ENCODE data around the gene MED27. TPM values are rescaled to one million over a fixed set of nuclear protein-coding genes. Genes with fewer than 3 reads are reported as not detected.
A peak's percentile ranks its signal among the peaks of the same experiment; 100 is the strongest.

MED27 gene
- total and polyA plus RNA-seq, 2 of the 4 experiments (the other 2 are of a cell fraction): 50.2 to 63.4 TPM

GRCh38 chr9:131874916-131875670, 204.6 kb downstream of the MED27 start:
- Histone ChIP-seq H3K27me3 (ENCODE audit: control insufficient read depth, insufficient read depth, low read length) (no peaks in the 10 kb centered on the region), H2BK15ac (ENCODE audit: low read depth, low read length) (no peak overlapping the region; the same call in 2 of the 3 replicates), H3K9ac (ENCODE audit: low read depth, low read length) (no peak overlapping the region), H4K5ac (ENCODE audit: low read depth, low read length) (no peak overlapping the region), H4K91ac (ENCODE audit: insufficient read depth, low read depth, low read length) (no peak overlapping the region), H3K4me1 (ENCODE audit: control insufficient read depth, insufficient read depth, low read length) (peaks cover 5% of the 10 kb centered on the region), H4K8ac (ENCODE audit: low read depth in 2 of 2, low read length in 2 of 2) (no peak overlapping the region), H3K27ac (ENCODE audit: insufficient read depth, low read length) (no peak overlapping the region), H4K20me1 (ENCODE audit: insufficient read depth, low read length) (peaks cover 10% of the 10 kb centered on the region; the same call in 1 of the 2 replicates), H3K36me3 (ENCODE audit: control insufficient read depth, insufficient read depth, low read length) (no peaks in the 10 kb centered on the region), H3K9me3 (ENCODE audit: control insufficient read depth, insufficient read depth, low read length) (no peaks in the 10 kb centered on the region), H3K79me1 (ENCODE audit: low read depth in 1 of 2, low read length in 2 of 2) (peaks cover 0 to 8% of the 10 kb centered on the region in 2 experiments; a peak in 1 of 4 replicates), H3K4me3 (ENCODE audit: insufficient read depth, low read depth, low read length) (no peak overlapping the region), H2BK20ac (ENCODE audit: low read depth, low read length) (0 out of 2 replicates have a peak overlapping the region, but pooled peaks have one; percentile 10), H3K18ac (ENCODE audit: low read depth, low read length) (no peak overlapping the region), H2BK5ac (ENCODE audit: low read depth, low read length, poor library complexity, severe bottlenecking) (no peak overlapping the region), H2BK120ac (ENCODE audit: low read depth, low read length) (no peak overlapping the region), H2AK9ac (replicated peaks; ENCODE audit: low read depth, low read length, poor library complexity) (no peak overlapping the region), H2AFZ (replicated peaks; ENCODE audit: low read length, poor library complexity) (no peak overlapping the region), H3K56ac (ENCODE audit: extremely low read depth, insufficient read depth, low read length) (no peak overlapping the region), H3K4me2 (ENCODE audit: low read depth, low read length) (no peak overlapping the region), H3K23ac (ENCODE audit: low read depth, low read length) (no peak overlapping the region), H3K14ac (replicated peaks; ENCODE audit: low read depth, low read length) (no peak overlapping the region), H2AK5ac (ENCODE audit: low read depth, low read length) (peak overlapping the region; percentile 49; the same call in 1 of the 2 replicates), H3K9me1 (ENCODE audit: insufficient read depth, low read length) (peaks cover 20% of the 10 kb centered on the region), H3K4ac (ENCODE audit: low read depth, low read length) (no peak overlapping the region)
- TF ChIP-seq, protein P1, sequence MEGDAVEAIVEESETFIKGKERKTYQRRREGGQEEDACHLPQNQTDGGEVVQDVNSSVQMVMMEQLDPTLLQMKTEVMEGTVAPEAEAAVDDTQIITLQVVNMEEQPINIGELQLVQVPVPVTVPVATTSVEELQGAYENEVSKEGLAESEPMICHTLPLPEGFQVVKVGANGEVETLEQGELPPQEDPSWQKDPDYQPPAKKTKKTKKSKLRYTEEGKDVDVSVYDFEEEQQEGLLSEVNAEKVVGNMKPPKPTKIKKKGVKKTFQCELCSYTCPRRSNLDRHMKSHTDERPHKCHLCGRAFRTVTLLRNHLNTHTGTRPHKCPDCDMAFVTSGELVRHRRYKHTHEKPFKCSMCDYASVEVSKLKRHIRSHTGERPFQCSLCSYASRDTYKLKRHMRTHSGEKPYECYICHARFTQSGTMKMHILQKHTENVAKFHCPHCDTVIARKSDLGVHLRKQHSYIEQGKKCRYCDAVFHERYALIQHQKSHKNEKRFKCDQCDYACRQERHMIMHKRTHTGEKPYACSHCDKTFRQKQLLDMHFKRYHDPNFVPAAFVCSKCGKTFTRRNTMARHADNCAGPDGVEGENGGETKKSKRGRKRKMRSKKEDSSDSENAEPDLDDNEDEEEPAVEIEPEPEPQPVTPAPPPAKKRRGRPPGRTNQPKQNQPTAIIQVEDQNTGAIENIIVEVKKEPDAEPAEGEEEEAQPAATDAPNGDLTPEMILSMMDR (conservative IDR thresholded peaks at IDR 0.05; ENCODE audit: low read depth, low read length): no peak
- TF ChIP-seq NFE2L2 (IDR thresholded peaks at IDR 0.05; ENCODE audit: low read depth, low read length) (no peak), FOS (IDR thresholded peaks at IDR 0.05; ENCODE audit: low read depth, low read length) (no peak), SMC3 (IDR thresholded peaks at IDR 0.05; ENCODE audit: low read depth, low read length) (no peak), RFX5 (IDR thresholded peaks at IDR 0.05; ENCODE audit: low read depth, low read length) (no peak), RAD21 (IDR thresholded peaks at IDR 0.05; ENCODE audit: low read length) (no peak), ELK1 (IDR thresholded peaks at IDR 0.05; ENCODE audit: borderline replicate concordance, low read depth, low read length) (no peak), USF2 (IDR thresholded peaks at IDR 0.05; ENCODE audit: low read depth, low read length) (no peak)
- ATAC-seq (ENCODE audit: low read depth) (no peak), DNase-seq (no peak)
- in situ Hi-C loops (cut with MboI; ENCODE audit: low sequenced_read_pairs) (no loop called here), dilution Hi-C loops (cut with HindIII; ENCODE audit: low sequenced_read_pairs, unreplicated experiment) (no loop called here), intact Hi-C loops (cut with micrococcal nuclease) (no loop called here)
- 79% methylated on average over 2 of the region's 12 CpGs; no CpG with 5 or more reads in 1 of the 2 experiments for WGBS, 2 experiments (ENCODE audit: extremely low coverage in 2 of 2, insufficient read length in 1 of 2)
- ChIA-PET CTCF (no interaction called here), POLR2A (ENCODE audit: unreplicated experiment) (no interaction called here)
- no TSS peak for BruUV-seq (replicated peaks)
